Measurements from ENCODE around the gene TF.
A peak's percentile ranks its signal among the peaks of the same experiment; 100 is the strongest.
"Not testable (repeated sequence)": the region's sequence is repeated elsewhere in the genome, so short reads cannot be mapped to it uniquely, and the experiment has no call there.

The TF gene

DNA sequence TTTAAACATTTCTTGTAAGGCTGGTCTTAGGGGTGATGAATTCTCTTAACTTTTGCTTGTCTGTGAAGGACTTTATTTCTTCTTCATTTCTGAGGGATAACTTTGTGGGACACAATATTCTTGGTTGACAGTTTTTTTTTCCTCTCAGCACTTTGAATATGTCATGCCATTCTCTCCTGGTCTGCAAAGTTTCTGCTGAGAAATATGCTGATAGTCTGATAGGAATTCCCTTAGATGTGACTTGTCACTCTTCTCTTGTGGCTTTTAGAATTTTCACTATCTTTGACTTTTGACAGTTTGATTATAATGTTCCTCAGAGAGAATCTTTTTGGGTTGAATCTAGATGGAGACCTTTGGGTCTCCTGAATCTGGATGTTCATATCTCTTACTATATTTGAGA, 23.3 kb upstream of the TF start:
- H3K4me3 ChIP-seq (replicated peaks; ENCODE audit: low read depth, low read length): no peak overlapping the region
- DNase-seq (ENCODE audit: low read depth): no peak
- no peak for TF ChIP-seq CTCF (IDR thresholded peaks at IDR 0.05; ENCODE audit: low read length, missing control alignments)

- no peak for DNase-seq (ENCODE audit: low read depth)
- no peak overlapping the region for H3K4me3 ChIP-seq (replicated peaks; ENCODE audit: low read depth, low read length)
- TF ChIP-seq CTCF (IDR thresholded peaks at IDR 0.05; ENCODE audit: low read length, missing control alignments): no peak
Measured at GRCh38 chr3:133730993-133731392, 15.2 kb upstream of the TF start.

- DNase-seq (ENCODE audit: low read depth); H3K4me3 ChIP-seq (replicated peaks; ENCODE audit: low read depth, low read length): not testable (repeated sequence)
Measured at GRCh38 chr3:133732231-133732630, 14.0 kb upstream of the TF start.

DNA sequence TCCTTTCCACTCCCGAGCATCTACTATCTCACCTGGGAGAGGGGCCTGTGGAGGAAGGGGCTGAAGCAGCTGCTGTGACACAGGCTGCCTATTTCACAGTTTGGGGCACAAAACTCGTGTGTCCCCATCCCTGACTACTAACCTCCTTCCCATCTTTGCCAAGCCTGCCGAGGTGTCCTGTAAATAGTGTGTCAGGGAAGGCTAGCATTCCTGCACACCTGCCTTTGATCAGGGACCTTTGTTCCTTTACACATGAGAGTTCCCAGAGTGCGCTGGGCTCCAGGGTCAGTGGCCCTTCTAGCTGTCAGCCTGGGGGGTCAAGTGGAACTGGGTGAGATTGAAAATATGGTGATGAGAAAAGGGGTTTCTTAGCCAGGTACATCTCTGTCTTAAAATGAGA, 13.0 kb upstream of the TF start:
- TF ChIP-seq CTCF (IDR thresholded peaks at IDR 0.05; ENCODE audit: low read length, missing control alignments): no peak
- DNase-seq (ENCODE audit: low read depth): no peak
- H3K4me3 ChIP-seq (replicated peaks; ENCODE audit: low read depth, low read length): no peak overlapping the region

DNA sequence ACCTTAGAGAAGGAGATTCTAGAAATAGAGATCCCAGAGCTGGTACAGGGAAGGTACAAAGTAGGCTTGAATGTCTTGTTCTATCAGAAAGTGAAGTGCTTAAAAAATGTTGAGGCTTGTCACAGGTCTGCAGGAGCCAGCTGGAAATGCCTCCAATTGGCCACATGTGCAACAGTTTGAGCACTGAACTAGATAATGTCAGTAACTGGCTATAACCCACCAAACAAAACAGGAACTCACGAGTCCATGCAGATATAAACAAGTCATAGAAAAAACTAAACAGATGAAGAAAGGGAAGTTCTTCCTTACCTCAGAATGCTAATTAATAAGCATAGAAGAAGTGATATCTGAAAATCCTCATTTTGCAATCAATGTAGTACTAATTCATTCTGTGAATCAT, 11.9 kb upstream of the TF start:
- no peak overlapping the region for H3K4me3 ChIP-seq (replicated peaks; ENCODE audit: low read depth, low read length)
- TF ChIP-seq CTCF (IDR thresholded peaks at IDR 0.05; ENCODE audit: low read length, missing control alignments): no peak
- DNase-seq (ENCODE audit: low read depth): no peak

- no peak for TF ChIP-seq CTCF (IDR thresholded peaks at IDR 0.05; ENCODE audit: low read length, missing control alignments)
- peak; percentile 12 for DNase-seq (ENCODE audit: low read depth)
- H3K4me3 ChIP-seq (replicated peaks; ENCODE audit: low read depth, low read length): no peak overlapping the region
Measured at GRCh38 chr3:133742351-133743091, 3.7 kb upstream of the TF start.

GRCh38 chr3:133744241-133744640, 2.0 kb upstream of the TF start:
- TF ChIP-seq CTCF (IDR thresholded peaks at IDR 0.05; ENCODE audit: low read length, missing control alignments): no peak
- DNase-seq (ENCODE audit: low read depth): no peak

More at GRCh38 chr3:133744241-133744640, 2.0 kb upstream of the TF start:
- H3K4me3 ChIP-seq (replicated peaks; ENCODE audit: low read depth, low read length): no peak overlapping the region
